Activated T-helper 1 cell treated with anti-CD3 and anti-CD28 coated beads, Interleukin-12 subunit alpha, Interleukin-12 subunit beta, Interleukin-2, Interleukin-4 antibody, amounts not matched to agents 30 ng/mL and 10 ng/mL and 1 ng/mL, durations not matched to agents 14 hours and 24 hours and 36 hours (primary cell): ENCODE data around the gene CNN1. TPM values are rescaled to one million over a fixed set of nuclear protein-coding genes. Genes with fewer than 3 reads are reported as not detected.

ENCODE experiments used
- total RNA-seq: library from RNA; stranded (reverse); gene quantifications from 2 replicates; pipeline ENCODE4 v1.2.3, GENCODE V29; 2022

The CNN1 gene
- total RNA-seq, 1 donor from 2014 or later, result not detected

Other genes starting within 250 kb of the CNN1 start
- gene TSPAN16, start 242.7 kb upstream of the CNN1 start, total RNA-seq, result not detected in 2 replicates
- gene RAB3D, start 199.2 kb upstream of the CNN1 start, total RNA-seq, result 5.9 and 6.9 TPM in 2 replicates
- gene TMEM205, start 192.6 kb upstream of the CNN1 start, total RNA-seq, result 26.6 and 31.2 TPM in 2 replicates
- gene CCDC159, start 192.3 kb upstream of the CNN1 start, total RNA-seq, result 10.7 and 14.4 TPM in 2 replicates
- gene PLPPR2, start 183.4 kb upstream of the CNN1 start, total RNA-seq, result 2.0 TPM in 2 replicates
- gene SWSAP1, start 164.2 kb upstream of the CNN1 start, total RNA-seq, result 3.2 and 3.9 TPM in 2 replicates
- 7.3 and 7.9 TPM in 2 replicates for gene EPOR, start 154.5 kb upstream of the CNN1 start, total RNA-seq
- gene RGL3, start 119.5 kb upstream of the CNN1 start, total RNA-seq, result not detected in 2 replicates
- gene ODAD3, start 103.7 kb upstream of the CNN1 start, total RNA-seq, result not detected in 2 replicates
- 322 and 334 TPM in 2 replicates for gene PRKCSH, start 103.2 kb upstream of the CNN1 start, total RNA-seq
- 0.34 TPM in 1 of 2 replicates, not detected in the other for gene ELAVL3, start 57.8 kb upstream of the CNN1 start, total RNA-seq
- gene ZNF653, start 33.0 kb upstream of the CNN1 start, total RNA-seq, result 19.9 and 23.1 TPM in 2 replicates
- 37.3 and 38.8 TPM in 2 replicates for gene ECSIT, start 9.7 kb upstream of the CNN1 start, total RNA-seq
- gene ELOF1, start 20.4 kb downstream of the CNN1 start, total RNA-seq, result 76.7 and 77.6 TPM in 2 replicates
- gene ACP5, start 38.8 kb downstream of the CNN1 start, total RNA-seq, result 12.0 and 13.4 TPM in 2 replicates
- gene ZNF627, start 58.6 kb downstream of the CNN1 start, total RNA-seq, result 4.3 and 5.2 TPM in 2 replicates
- gene ZNF823, start 200.1 kb downstream of the CNN1 start, total RNA-seq, result 2.5 and 2.8 TPM in 2 replicates
- gene ZNF441, start 228.1 kb downstream of the CNN1 start, total RNA-seq, result 2.8 and 4.4 TPM in 2 replicates